WTC11 (cell line): Measurements from ENCODE around the gene ANKRD2. TPM values are rescaled to one million over a fixed set of nuclear protein-coding genes. Genes with fewer than 3 reads are reported as not detected.
A peak's percentile ranks its signal among the peaks of the same experiment; 100 is the strongest.
"Not testable (repeated sequence)": the region's sequence is repeated elsewhere in the genome, so short reads cannot be mapped to it uniquely, and the experiment has no call there.

Source experiments
- ATAC-seq: fragments of 200-7000 bp; cut with Tn5 transposase; 2 replicates; pipeline ENCODE4 v1.10.0; 2021; ENCODE audit warnings: mild to moderate bottlenecking, moderate library complexity
- CTCF ChIA-PET: fragments of 300-600 bp; sonication (Branson Sonifier 250); formaldehyde crosslinking; loops from one replicate; lab custom pipeline; 2021; ENCODE audit warnings: antibody characterized with exemption; lab: Charles Lee
- POLR2A ChIA-PET: fragments of 350-600 bp; sonication (Branson Sonifier 250); formaldehyde crosslinking; loops from one replicate; lab custom pipeline; 2021; ENCODE audit warnings: antibody characterized with exemption; lab: Charles Lee
- DNase-seq: peaks from one replicate; pipeline ENCODE4 v3.0.0; 2021; ENCODE audit warnings: low spot score
- H3K27ac Mint-ChIP-seq: 2 replicates; pipeline ENCODE4 v1.8.0; 2021; ENCODE audit warnings: mixed read lengths
- H3K27me3 Mint-ChIP-seq: 2 replicates; pipeline ENCODE4 v1.8.0; 2021; ENCODE audit warnings: low read depth, mild to moderate bottlenecking, moderate library complexity, mixed read lengths
- H3K36me3 Mint-ChIP-seq: 2 replicates; pipeline ENCODE4 v1.8.0; 2021; ENCODE audit warnings: mixed read lengths
- H3K4me1 Mint-ChIP-seq: 2 replicates; pipeline ENCODE4 v1.8.0; 2022; ENCODE audit warnings: mixed read lengths
- H3K4me3 Mint-ChIP-seq: 2 replicates; pipeline ENCODE4 v1.8.0; 2021; ENCODE audit warnings: mild to moderate bottlenecking, moderate library complexity, mixed read lengths
- H3K9me3 Mint-ChIP-seq: 2 replicates; pipeline ENCODE4 v1.8.0; 2021; ENCODE audit warnings: mixed read lengths
- AFF4 ChIP-seq: sonication (generic); formaldehyde crosslinking; IDR thresholded peaks from 2 replicates; pipeline ENCODE4 v1.8.1; 2023; ENCODE audit warnings: mild to moderate bottlenecking, missing genetic modification reagents, borderline replicate concordance
- ATF2 ChIP-seq: sonication (generic); formaldehyde crosslinking; IDR thresholded peaks from 2 replicates; pipeline ENCODE4 v1.8.1; 2022; ENCODE audit warnings: low read depth, missing genetic modification reagents, borderline replicate concordance
- ATF3 ChIP-seq: sonication (generic); formaldehyde crosslinking; conservative IDR thresholded peaks from 2 replicates; pipeline ENCODE4 v1.8.1; 2022; ENCODE audit warnings: mild to moderate bottlenecking, missing genetic modification reagents
- E2F5 ChIP-seq: sonication (generic); formaldehyde crosslinking; IDR thresholded peaks from 2 replicates; pipeline ENCODE4 v1.8.1; 2022; ENCODE audit warnings: mild to moderate bottlenecking, moderate library complexity, missing genetic modification reagents
- ELF4 ChIP-seq: sonication (generic); formaldehyde crosslinking; IDR thresholded peaks from 2 replicates; pipeline ENCODE4 v1.8.1; 2022; ENCODE audit warnings: low read depth, mild to moderate bottlenecking, moderate library complexity, missing genetic modification reagents
- ETV6 ChIP-seq: sonication (generic); formaldehyde crosslinking; IDR thresholded peaks from 2 replicates; pipeline ENCODE4 v1.8.1; 2022; ENCODE audit warnings: mild to moderate bottlenecking, missing genetic modification reagents
- HMGA2 ChIP-seq: fragments of 250-450 bp; sonication (Bioruptor Pico); IDR thresholded peaks from 2 replicates; pipeline ENCODE4 v1.4.0; 2021; ENCODE audit warnings: mild to moderate bottlenecking, moderate library complexity
- IRF1 ChIP-seq: sonication (generic); formaldehyde crosslinking; IDR thresholded peaks from 2 replicates; pipeline ENCODE4 v1.8.0; 2023; ENCODE audit warnings: missing genetic modification reagents
- JUN ChIP-seq: sonication (generic); formaldehyde crosslinking; IDR thresholded peaks from 2 replicates; pipeline ENCODE4 v1.8.0; 2023; ENCODE audit warnings: mild to moderate bottlenecking, missing genetic modification reagents
- PRDM15 ChIP-seq: sonication (generic); formaldehyde crosslinking; IDR thresholded peaks from 2 replicates; pipeline ENCODE4 v1.8.0; 2022; ENCODE audit warnings: missing genetic modification reagents
- PREB ChIP-seq: sonication (generic); formaldehyde crosslinking; IDR thresholded peaks from 2 replicates; pipeline ENCODE4 v1.8.1; 2022; ENCODE audit warnings: mild to moderate bottlenecking, missing genetic modification reagents, moderate library complexity, borderline replicate concordance
- PRRX2 ChIP-seq: fragments of 250-450 bp; sonication (Bioruptor Pico); IDR thresholded peaks from 2 replicates; pipeline ENCODE4 v1.8.0; 2021; ENCODE audit warnings: mild to moderate bottlenecking
- SMAD4 ChIP-seq: sonication (generic); formaldehyde crosslinking; IDR thresholded peaks from 2 replicates; pipeline ENCODE4 v1.8.0; 2022; ENCODE audit warnings: mild to moderate bottlenecking, missing genetic modification reagents
- SP1 ChIP-seq: sonication (generic); formaldehyde crosslinking; conservative IDR thresholded peaks from 2 replicates; pipeline ENCODE4 v1.8.1; 2022; ENCODE audit warnings: missing genetic modification reagents
- TEAD1 ChIP-seq: sonication (generic); formaldehyde crosslinking; IDR thresholded peaks from 2 replicates; pipeline ENCODE4 v1.8.0; 2022; ENCODE audit warnings: mild to moderate bottlenecking, missing genetic modification reagents
- USF1 ChIP-seq: sonication (generic); formaldehyde crosslinking; IDR thresholded peaks from 2 replicates; pipeline ENCODE4 v1.8.0; 2022; ENCODE audit warnings: mild to moderate bottlenecking, missing genetic modification reagents
- ZNF232 ChIP-seq: sonication (generic); formaldehyde crosslinking; IDR thresholded peaks from 2 replicates; pipeline ENCODE4 v1.8.0; 2022; ENCODE audit warnings: mild to moderate bottlenecking, missing genetic modification reagents
- ZNF416 ChIP-seq: fragments of 250-450 bp; sonication (Bioruptor Pico); IDR thresholded peaks from 2 replicates; pipeline ENCODE4 v1.9.0; 2021; ENCODE audit warnings: mild to moderate bottlenecking, inconsistent platforms
- ZNF512 ChIP-seq: sonication (generic); formaldehyde crosslinking; IDR thresholded peaks from 2 replicates; pipeline ENCODE4 v1.8.1; 2022; ENCODE audit warnings: missing genetic modification reagents, borderline replicate concordance
- total RNA-seq: library from RNA; stranded (reverse); gene quantifications from 3 replicates; pipeline ENCODE4 v1.2.3, GENCODE V29; 2021

ANKRD2 gene
- total RNA-seq, 1 experiment from 2014 or later, result not detected

GRCh38 chr10:97576487-97576886, 3.9 kb downstream of the ANKRD2 start:
- H3K4me3 Mint-ChIP-seq, ATAC-seq, POLR2A ChIA-PET, DNase-seq, H3K36me3 Mint-ChIP-seq, H3K27me3 Mint-ChIP-seq, H3K4me1 Mint-ChIP-seq, H3K9me3 Mint-ChIP-seq: not testable (repeated sequence)
- H3K27ac Mint-ChIP-seq, result peak overlapping the region; percentile 88; the same call in 1 of the 2 replicates
- CTCF ChIA-PET, result interaction anchor here (1.1 to 2.9 kb wide), 6 partner anchors 8 to 113 kb away, joined by 3 to 9 read pairs (median 6); partner anchors contain the start of gene HOGA1
- TF ChIP-seq HMGA2, result peak; percentile 35; the same call in 1 of the 2 replicates

GRCh38 chr10:97577701-97578100, 5.1 kb downstream of the ANKRD2 start:
- no peaks in the 10 kb centered on the region for H3K27me3 Mint-ChIP-seq
- ATAC-seq, result no peak
- no peak overlapping the region for H3K27ac Mint-ChIP-seq
- CTCF ChIA-PET, result interaction anchor here (0.6 to 1.2 kb wide), 4 partner anchors 9 to 1318 kb away, joined by 3 to 4 read pairs (median 4); no protein-coding TSS in a partner anchor
- POLR2A ChIA-PET, result interaction anchor here (0.6 kb wide), 1 partner anchor 11 kb away, joined by 3 read pairs; no protein-coding TSS in a partner anchor
- no peaks in the 10 kb centered on the region for H3K9me3 Mint-ChIP-seq
- H3K4me1 Mint-ChIP-seq, result peaks cover 5% of the 10 kb centered on the region
- H3K4me3 Mint-ChIP-seq, result no peak overlapping the region
- no peak for DNase-seq
- H3K36me3 Mint-ChIP-seq, result no peaks in the 10 kb centered on the region
- no peak for TF ChIP-seq IRF1
- TF ChIP-seq JUN (CRISPR knock-in tag), result no peak
- no peak for TF ChIP-seq ELF4
- TF ChIP-seq ZNF232 (CRISPR knock-in tag), result no peak
- TF ChIP-seq ATF3 (CRISPR knock-in tag), result no peak
- no peak for TF ChIP-seq PREB (CRISPR knock-in tag)
- TF ChIP-seq ZNF416 (CRISPR knock-in tag), result no peak
- no peak for TF ChIP-seq USF1
- TF ChIP-seq TEAD1, result no peak
- no peak for TF ChIP-seq E2F5 (CRISPR knock-in tag)
- no peak for TF ChIP-seq ETV6 (CRISPR knock-in tag)
- TF ChIP-seq HMGA2, result no peak
- no peak for TF ChIP-seq ATF2 (CRISPR knock-in tag)
- no peak for TF ChIP-seq PRRX2 (CRISPR knock-in tag)
- TF ChIP-seq ZNF512 (CRISPR knock-in tag), result no peak
- TF ChIP-seq AFF4 (CRISPR knock-in tag), result no peak
- TF ChIP-seq SMAD4 (CRISPR knock-in tag), result no peak
- no peak for TF ChIP-seq SP1
- no peak for TF ChIP-seq PRDM15
